PC-3 (cell line): ENCODE measurements around the gene SLC25A30. TPM values are rescaled to one million over a fixed set of nuclear protein-coding genes. Genes with fewer than 3 reads are reported as not detected.
"Not testable (repeated sequence)": the region's sequence is repeated elsewhere in the genome, so short reads cannot be mapped to it uniquely, and the experiment has no call there.

Source experiments
- ATAC-seq: fragments of 200-7000 bp; cut with Tn5 transposase; 2 replicates; pipeline ENCODE4 v1.9.1; 2020; ENCODE audit warnings: mild to moderate bottlenecking, moderate library complexity
- BruUV-seq: library from RNA; stranded (reverse); fragments of 400-500 nt; replicated peaks from 2 replicates; lab custom pipeline; 2021; lab: Mats Ljungman, UMichigan
- CTCF ChIA-PET: fragments of 300-600 bp; sonication (Branson Sonifier 250); formaldehyde crosslinking; loops from one replicate; lab custom pipeline; 2022; ENCODE audit warnings: antibody characterized with exemption; lab: Charles Lee
- POLR2A ChIA-PET: fragments of 300-600 bp; sonication (Branson Sonifier 250); formaldehyde crosslinking; loops from one replicate; lab custom pipeline; 2022; ENCODE audit warnings: antibody characterized with exemption; ENCODE audit not compliant: unreplicated experiment; lab: Charles Lee
- DNase-seq: peaks from one replicate; pipeline ENCODE4 v3.0.0-alpha.2; 2015
- H2AFZ ChIP-seq: fragments of 300-600 bp; sonication (generic); 2 replicates; pipeline ENCODE4 v1.6.0; 2016; ENCODE audit warnings: antibody characterized with exemption, low read length
- H3F3A ChIP-seq: fragments of 300-600 bp; sonication (generic); one replicate; pipeline ENCODE4 v1.6.0; 2017; ENCODE audit warnings: antibody characterized with exemption, low read length, control low read depth, mild to moderate bottlenecking; ENCODE audit not compliant: unreplicated experiment
- H3K27ac ChIP-seq: fragments of 300-600 bp; sonication (generic); 2 replicates; pipeline ENCODE4 v1.5.1; 2016; ENCODE audit warnings: mild to moderate bottlenecking, low read length
- H3K27me3 ChIP-seq: fragments of 300-600 bp; sonication (generic); 2 replicates; pipeline ENCODE4 v1.6.1; 2016; ENCODE audit warnings: low read length, mixed read lengths
- H3K36me3 ChIP-seq: fragments of 300-600 bp; sonication (generic); 2 replicates; pipeline ENCODE4 v1.6.1; 2016; ENCODE audit warnings: low read depth, mixed run types, low read length, mixed read lengths
- H3K4me1 ChIP-seq: fragments of 300-600 bp; sonication (generic); 2 replicates; pipeline ENCODE4 v1.5.1; 2016; ENCODE audit warnings: low read length; ENCODE audit not compliant: insufficient read depth
- H3K4me2 ChIP-seq: fragments of 300-600 bp; sonication (generic); 2 replicates; pipeline ENCODE4 v1.6.0; 2016; ENCODE audit warnings: low read length
- H3K4me3 ChIP-seq: fragments of 300-600 bp; sonication (generic); 2 replicates; pipeline ENCODE4 v1.5.1; 2016; ENCODE audit warnings: mild to moderate bottlenecking, low read length, mixed read lengths
- H3K79me2 ChIP-seq: fragments of 300-600 bp; sonication (generic); 2 replicates; pipeline ENCODE4 v1.6.1; 2017; ENCODE audit warnings: low read length, mixed read lengths
- H3K9ac ChIP-seq: fragments of 300-600 bp; sonication (generic); 2 replicates; pipeline ENCODE4 v1.6.0; 2016; ENCODE audit warnings: mild to moderate bottlenecking, low read length
- H3K9me2 ChIP-seq: fragments of 300-600 bp; sonication (generic); replicated peaks from 2 replicates; pipeline ENCODE4 v1.6.1; 2016; ENCODE audit warnings: mixed run types, low read length, mixed read lengths
- H3K9me3 ChIP-seq: fragments of 300-600 bp; sonication (generic); 2 replicates; pipeline ENCODE4 v1.6.1; 2016; ENCODE audit warnings: low read length, mixed read lengths
- H4K20me1 ChIP-seq: fragments of 300-600 bp; sonication (generic); 2 replicates; pipeline ENCODE4 v1.6.1; 2016; ENCODE audit warnings: low read length, mixed read lengths
- EZH2 ChIP-seq: fragments of 300-600 bp; sonication (generic); IDR thresholded peaks from one replicate; pipeline ENCODE4 v1.6.1; 2017; ENCODE audit warnings: antibody characterized with exemption, mild to moderate bottlenecking, low read length; ENCODE audit not compliant: unreplicated experiment
- EZH2phosphoT487 ChIP-seq: fragments of 300-600 bp; sonication (generic); IDR thresholded peaks from 2 replicates; pipeline ENCODE4 v1.6.1; 2018; ENCODE audit warnings: mild to moderate bottlenecking, antibody characterized with exemption, low read length, borderline replicate concordance
- intact Hi-C: fragments of 100-400 bp; cut with micrococcal nuclease; formaldehyde crosslinking; loops from 2 replicates; pipeline ENCODE4 v1.9.0; 2023
- total RNA-seq: library from RNA; depleted of rRNA; stranded (reverse); fragments of >200 nt; gene quantifications from 2 replicates; pipeline ENCODE4 v1.2.3, GENCODE V29; 2014
- TF ChIP-seq, protein P1 (sequence below): fragments of 300-600 bp; sonication (generic); conservative IDR thresholded peaks from 2 replicates; pipeline ENCODE4 v1.5.1; 2017; ENCODE audit warnings: antibody characterized with exemption, low read depth, mild to moderate bottlenecking, low read length

The SLC25A30 gene
- total RNA-seq, 1 experiment from 2014 or later, result 8.0 TPM

GRCh38 chr13:45392811-45393210, 25.4 kb downstream of the SLC25A30 start:
- DNase-seq (no peak), ATAC-seq (no peak)
- ChIA-PET CTCF (no interaction called here), POLR2A (no interaction called here)
- Histone ChIP-seq H3K79me2 (no peaks in the 10 kb centered on the region), H3K9me2 (no peaks in the 10 kb centered on the region), H3K9ac (no peak overlapping the region), H3K36me3 (no peaks in the 10 kb centered on the region; the same call in 1 of the 2 replicates), H3K9me3 (no peaks in the 10 kb centered on the region), H3K27ac (no peak overlapping the region), H3K27me3 (no peaks in the 10 kb centered on the region), H3K4me2 (no peak overlapping the region), H3K4me3 (no peak overlapping the region), H3K4me1 (no peaks in the 10 kb centered on the region), H4K20me1 (no peaks in the 10 kb centered on the region), H2AFZ (no peak overlapping the region), H3F3A (no peaks in the 10 kb centered on the region)
- no TSS peak for BruUV-seq
- TF ChIP-seq EZH2 (no peak), EZH2phosphoT487 (no peak)
- TF ChIP-seq, protein P1, sequence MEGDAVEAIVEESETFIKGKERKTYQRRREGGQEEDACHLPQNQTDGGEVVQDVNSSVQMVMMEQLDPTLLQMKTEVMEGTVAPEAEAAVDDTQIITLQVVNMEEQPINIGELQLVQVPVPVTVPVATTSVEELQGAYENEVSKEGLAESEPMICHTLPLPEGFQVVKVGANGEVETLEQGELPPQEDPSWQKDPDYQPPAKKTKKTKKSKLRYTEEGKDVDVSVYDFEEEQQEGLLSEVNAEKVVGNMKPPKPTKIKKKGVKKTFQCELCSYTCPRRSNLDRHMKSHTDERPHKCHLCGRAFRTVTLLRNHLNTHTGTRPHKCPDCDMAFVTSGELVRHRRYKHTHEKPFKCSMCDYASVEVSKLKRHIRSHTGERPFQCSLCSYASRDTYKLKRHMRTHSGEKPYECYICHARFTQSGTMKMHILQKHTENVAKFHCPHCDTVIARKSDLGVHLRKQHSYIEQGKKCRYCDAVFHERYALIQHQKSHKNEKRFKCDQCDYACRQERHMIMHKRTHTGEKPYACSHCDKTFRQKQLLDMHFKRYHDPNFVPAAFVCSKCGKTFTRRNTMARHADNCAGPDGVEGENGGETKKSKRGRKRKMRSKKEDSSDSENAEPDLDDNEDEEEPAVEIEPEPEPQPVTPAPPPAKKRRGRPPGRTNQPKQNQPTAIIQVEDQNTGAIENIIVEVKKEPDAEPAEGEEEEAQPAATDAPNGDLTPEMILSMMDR, result no peak
- intact Hi-C loops, result no loop called here

DNA sequence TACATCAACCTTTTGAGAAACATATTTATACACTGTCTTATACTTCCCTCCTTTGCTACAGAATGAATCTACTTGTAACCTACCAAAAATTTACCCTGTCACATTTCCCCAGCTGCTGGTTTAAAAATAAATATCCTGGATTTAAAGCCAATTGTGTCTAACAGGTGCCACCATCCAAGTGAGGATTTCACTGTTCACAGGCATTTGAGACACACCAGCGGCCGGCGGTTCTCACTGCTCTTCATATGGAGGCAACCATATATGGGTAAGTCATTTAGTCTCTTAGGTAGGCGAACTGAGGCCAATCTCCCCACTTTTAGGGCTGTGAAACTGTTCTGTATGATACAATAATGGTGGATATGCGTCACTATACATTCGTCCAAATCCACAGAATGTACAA, 26.2 kb downstream of the SLC25A30 start:
- Histone ChIP-seq H3K4me3 (no peak overlapping the region), H3K27ac (no peak overlapping the region), H3K27me3 (no peaks in the 10 kb centered on the region), H2AFZ (no peak overlapping the region), H4K20me1 (no peaks in the 10 kb centered on the region), H3K79me2 (no peaks in the 10 kb centered on the region), H3K36me3 (no peaks in the 10 kb centered on the region; the same call in 1 of the 2 replicates), H3K9me3 (no peaks in the 10 kb centered on the region), H3K9ac (no peak overlapping the region), H3F3A (no peaks in the 10 kb centered on the region), H3K9me2 (no peaks in the 10 kb centered on the region), H3K4me1 (no peaks in the 10 kb centered on the region), H3K4me2 (no peak overlapping the region)
- BruUV-seq, result no TSS peak
- intact Hi-C loops, result no loop called here
- ChIA-PET POLR2A (no interaction called here), CTCF (no interaction called here)
- ATAC-seq (no peak), DNase-seq (no peak)
- TF ChIP-seq, protein P1, result no peak
- TF ChIP-seq EZH2 (no peak), EZH2phosphoT487 (no peak)

- H3K9me3 ChIP-seq, H3K27me3 ChIP-seq, H3K27ac ChIP-seq, H3K4me3 ChIP-seq, H3K4me1 ChIP-seq, CTCF ChIA-PET, H3F3A ChIP-seq, H3K79me2 ChIP-seq, POLR2A ChIA-PET, H3K9me2 ChIP-seq, H2AFZ ChIP-seq, H3K4me2 ChIP-seq, H4K20me1 ChIP-seq, H3K36me3 ChIP-seq, DNase-seq, ATAC-seq, BruUV-seq, intact Hi-C loops, H3K9ac ChIP-seq: not testable (repeated sequence)
Measured at GRCh38 chr13:45391128-45391527, 27.0 kb downstream of the SLC25A30 start.

- DNase-seq, H3K4me3 ChIP-seq, H3K27me3 ChIP-seq, CTCF ChIA-PET, H3K4me1 ChIP-seq, H3K4me2 ChIP-seq, ATAC-seq, BruUV-seq, POLR2A ChIA-PET, H4K20me1 ChIP-seq, H2AFZ ChIP-seq, H3K36me3 ChIP-seq, intact Hi-C loops, H3K9ac ChIP-seq, H3K9me3 ChIP-seq, H3K27ac ChIP-seq, H3K9me2 ChIP-seq, H3K79me2 ChIP-seq, H3F3A ChIP-seq: not testable (repeated sequence)
Measured at GRCh38 chr13:45390348-45390747, 27.8 kb downstream of the SLC25A30 start.
